NT2/D1 (cell line): ENCODE data around the gene MAML1.

Source experiments
- DNase-seq: peaks from one replicate; pipeline ENCODE4 v3.0.0-alpha.2; 2011; ENCODE audit warnings: low read depth, low spot score
- H3K27me3 ChIP-seq: 2 replicates; pipeline ENCODE4 v1.6.0; 2011; ENCODE audit warnings: mild to moderate bottlenecking; ENCODE audit not compliant: insufficient read length, insufficient read depth
- H3K36me3 ChIP-seq: 2 replicates; pipeline ENCODE4 v1.6.1; 2011; ENCODE audit warnings: mild to moderate bottlenecking, low read length, mixed read lengths; ENCODE audit not compliant: insufficient read depth, insufficient read length
- H3K4me1 ChIP-seq: 2 replicates; pipeline ENCODE4 v1.5.1; 2011; ENCODE audit not compliant: insufficient read depth, insufficient read length
- H3K4me3 ChIP-seq: 2 replicates; pipeline ENCODE4 v1.5.1; 2011; ENCODE audit warnings: low read depth; ENCODE audit not compliant: insufficient read length
- H3K9ac ChIP-seq: 2 replicates; pipeline ENCODE4 v1.6.0; 2011; ENCODE audit warnings: low read depth; ENCODE audit not compliant: insufficient read length
- H3K9me3 ChIP-seq: 2 replicates; pipeline ENCODE4 v1.5.1; 2011; ENCODE audit warnings: mild to moderate bottlenecking, low read length; ENCODE audit not compliant: insufficient read depth
- SUZ12 ChIP-seq: IDR thresholded peaks from 2 replicates; pipeline ENCODE4 v1.6.1; 2011; ENCODE audit not compliant: insufficient read length, insufficient read depth; ENCODE audit errors: extremely low read depth
- YY1 ChIP-seq: IDR thresholded peaks from 2 replicates; pipeline ENCODE4 v1.6.1; 2011; ENCODE audit not compliant: insufficient read length, insufficient read depth
- ZNF274 ChIP-seq: IDR thresholded peaks from 2 replicates; pipeline ENCODE4 v1.6.1; 2011; ENCODE audit warnings: mild to moderate bottlenecking, low read depth, low read length

MAML1 gene

GRCh38 chr5:179765400-179765799 lies 32.8 kb downstream of the MAML1 start:
- no peak for DNase-seq
- no peak for TF ChIP-seq ZNF274
- no peak for TF ChIP-seq SUZ12
- no peak for TF ChIP-seq YY1
- no peak overlapping the region for H3K9ac ChIP-seq
- no peaks in the 10 kb centered on the region for H3K9me3 ChIP-seq
- no peak overlapping the region for H3K4me3 ChIP-seq
- H3K36me3 ChIP-seq: peaks cover 48% of the 10 kb centered on the region
- no peaks in the 10 kb centered on the region for H3K27me3 ChIP-seq
- H3K4me1 ChIP-seq: peaks cover 18% of the 10 kb centered on the region

- H3K36me3 ChIP-seq: peaks cover 55% of the 10 kb centered on the region
- H3K9me3 ChIP-seq: no peaks in the 10 kb centered on the region
- DNase-seq: no peak
- H3K4me3 ChIP-seq: no peak overlapping the region
- H3K9ac ChIP-seq: no peak overlapping the region
- no peak for TF ChIP-seq ZNF274
- TF ChIP-seq SUZ12: no peak
- no peak for TF ChIP-seq YY1
- H3K4me1 ChIP-seq: peaks cover 18% of the 10 kb centered on the region
- no peaks in the 10 kb centered on the region for H3K27me3 ChIP-seq
Observed at GRCh38 chr5:179766021-179766725, 33.6 kb downstream of the MAML1 start.

- peaks cover 18% of the 10 kb centered on the region for H3K4me1 ChIP-seq
- H3K36me3 ChIP-seq: peaks cover 62% of the 10 kb centered on the region
- no peaks in the 10 kb centered on the region for H3K27me3 ChIP-seq
- H3K4me3 ChIP-seq: no peak overlapping the region
- no peak overlapping the region for H3K9ac ChIP-seq
- DNase-seq: no peak
- H3K9me3 ChIP-seq: no peaks in the 10 kb centered on the region
- no peak for TF ChIP-seq YY1
- TF ChIP-seq ZNF274: no peak
- no peak for TF ChIP-seq SUZ12
Observed at GRCh38 chr5:179766726-179767455, 34.3 kb downstream of the MAML1 start.

GRCh38 chr5:179767496-179768100 lies 35.0 kb downstream of the MAML1 start:
- peaks cover 17% of the 10 kb centered on the region for H3K4me1 ChIP-seq
- no peak for DNase-seq
- TF ChIP-seq ZNF274 (no peak), YY1 (no peak)
- H3K9ac ChIP-seq: no peak overlapping the region
- H3K27me3 ChIP-seq: no peaks in the 10 kb centered on the region
- no peaks in the 10 kb centered on the region for H3K9me3 ChIP-seq
- H3K4me3 ChIP-seq: no peak overlapping the region
- H3K36me3 ChIP-seq: peaks cover 66% of the 10 kb centered on the region

- no peaks in the 10 kb centered on the region for H3K9me3 ChIP-seq
- no peak overlapping the region for H3K9ac ChIP-seq
Observed at GRCh38 chr5:179768326-179769085, 35.9 kb downstream of the MAML1 start.

GRCh38 chr5:179769271-179769670 lies 36.6 kb downstream of the MAML1 start:
- no peak overlapping the region for H3K4me3 ChIP-seq
- H3K36me3 ChIP-seq: peaks cover 81% of the 10 kb centered on the region
- TF ChIP-seq YY1: no peak
- no peak for TF ChIP-seq SUZ12
- no peak for TF ChIP-seq ZNF274
- H3K9ac ChIP-seq: no peak overlapping the region
- DNase-seq: no peak
- peaks cover 12% of the 10 kb centered on the region for H3K4me1 ChIP-seq
- H3K27me3 ChIP-seq: no peaks in the 10 kb centered on the region
- no peaks in the 10 kb centered on the region for H3K9me3 ChIP-seq

More at GRCh38 chr5:179768326-179769085, 35.9 kb downstream of the MAML1 start:
- TF ChIP-seq SUZ12: no peak
- no peak for TF ChIP-seq ZNF274
- TF ChIP-seq YY1: no peak
- Histone ChIP-seq H3K4me3 (no peak overlapping the region), H3K27me3 (no peaks in the 10 kb centered on the region), H3K4me1 (peaks cover 17% of the 10 kb centered on the region), H3K36me3 (peaks cover 73% of the 10 kb centered on the region)
- no peak for DNase-seq
